Endothelial cell of umbilical vein (primary cell): Measurements from ENCODE around the gene NKAIN4. TPM values are rescaled to one million over a fixed set of nuclear protein-coding genes. Genes with fewer than 3 reads are reported as not detected.

ENCODE experiments used
- BruUV-seq: library from RNA; stranded (reverse); fragments of 400-500 nt; replicated peaks from 2 replicates; lab custom pipeline; 2021; lab: Mats Ljungman, UMichigan
- CTCF ChIA-PET: fragments of 300-600, 350-600 bp; sonication (Branson Sonifier 250); formaldehyde crosslinking; loops from one replicate; lab custom pipeline; 2021; ENCODE audit warnings: antibody characterized with exemption, inconsistent platforms; lab: Charles Lee
- POLR2A ChIA-PET: fragments of 300-600, 350-600 bp; sonication (Branson Sonifier 250); formaldehyde crosslinking; loops from one replicate; lab custom pipeline; 2021; ENCODE audit warnings: antibody characterized with exemption, inconsistent platforms; lab: Charles Lee
- DNase-seq: peaks from one replicate; pipeline ENCODE4 v3.0.0-alpha.2; 2011; ENCODE audit warnings: low read depth, low spot score
- FAIRE-seq: peaks from 2 replicates; lab custom pipeline; 2011; peaks lifted over from hg19 to GRCh38; lab: Jason Lieb, UNC
- H2AFZ ChIP-seq: 2 replicates; pipeline ENCODE4 v1.6.0; 2012; ENCODE audit warnings: low read depth, low read length, control low read depth, inconsistent platforms
- H3K27ac ChIP-seq: 2 replicates; pipeline ENCODE4 v1.5.1; 2011; ENCODE audit warnings: low read depth, mild to moderate bottlenecking, control low read depth, low read length, moderate library complexity; ENCODE audit not compliant: insufficient read depth
- H3K27me3 ChIP-seq, 2 experiments: 2 replicates each; pipeline versions ENCODE4 v1.6.0 to v1.6.1; 2011; ENCODE audit warnings: low read length in 2 of 2, mixed read lengths in 1 of 2; ENCODE audit not compliant: control insufficient read depth in 2 of 2, insufficient read depth in 2 of 2
- H3K36me3 ChIP-seq, 2 experiments: 2 replicates in 1 of 2; 3 replicates in 1 of 2; pipeline ENCODE4 v1.5.1; 2011; ENCODE audit warnings: low read length in 2 of 2, mild to moderate bottlenecking in 1 of 2, moderate library complexity in 1 of 2; ENCODE audit not compliant: control insufficient read depth in 2 of 2, insufficient read depth in 2 of 2; ENCODE audit errors: extremely low read depth in 1 of 2
- H3K4me1 ChIP-seq: 3 replicates; pipeline ENCODE4 v1.5.1; 2011; ENCODE audit warnings: mild to moderate bottlenecking, low read length; ENCODE audit not compliant: control insufficient read depth, insufficient read depth; ENCODE audit errors: extremely low read depth
- H3K4me2 ChIP-seq: 2 replicates; pipeline ENCODE4 v1.6.1; 2011; ENCODE audit warnings: low read length, control low read depth, mixed read lengths; ENCODE audit not compliant: insufficient read depth
- H3K4me3 ChIP-seq, 3 experiments: fragments of 200-600 bp in 1 of 3; sonication (generic), shearing (Covaris generic) in 1 of 3; replicated peaks in 1 of 3; 2 replicates each; pipeline ENCODE4 v1.5.1; 2011 to 2016; ENCODE audit warnings: control low read depth in 3 of 3, low read length in 3 of 3, mild to moderate bottlenecking in 2 of 3, inconsistent platforms in 1 of 3, low read depth in 1 of 3, moderate library complexity in 1 of 3; ENCODE audit not compliant: insufficient read depth in 1 of 3
- H3K79me2 ChIP-seq: 2 replicates; pipeline ENCODE4 v1.6.0; 2012; ENCODE audit warnings: low read length, inconsistent platforms; ENCODE audit not compliant: control insufficient read depth, insufficient read depth
- H3K9ac ChIP-seq: replicated peaks from 2 replicates; pipeline ENCODE3; 2011; ENCODE audit warnings: low read length, control low read depth; ENCODE audit not compliant: insufficient read depth; ENCODE audit errors: extremely low read depth
- H3K9me1 ChIP-seq: replicated peaks from 3 replicates; pipeline ENCODE4 v1.6.0; 2011; ENCODE audit warnings: mild to moderate bottlenecking, low read length; ENCODE audit not compliant: control insufficient read depth, insufficient read depth; ENCODE audit errors: extremely low read depth
- H3K9me3 ChIP-seq: replicated peaks from 2 replicates; pipeline ENCODE4 v1.5.1; 2012; ENCODE audit warnings: low read length, inconsistent platforms; ENCODE audit not compliant: control insufficient read depth, insufficient read depth
- H4K20me1 ChIP-seq: replicated peaks from 2 replicates; pipeline ENCODE3; 2011; ENCODE audit warnings: mild to moderate bottlenecking, low read length; ENCODE audit not compliant: control insufficient read depth, insufficient read depth; ENCODE audit errors: extremely low read depth
- CTCF ChIP-seq, 2 donors: IDR thresholded peaks; 1 replicate in 1 of 2; 2 replicates in 1 of 2; pipeline ENCODE4 v1.5.1; 2011; ENCODE audit warnings: low read length in 2 of 2, mild to moderate bottlenecking in 2 of 2, moderate library complexity in 2 of 2, control low read depth in 1 of 2, inconsistent platforms in 1 of 2, low read depth in 1 of 2; ENCODE audit not compliant: insufficient read depth in 1 of 2; ENCODE audit errors: extremely low read depth in 1 of 2
- EZH2 ChIP-seq: IDR thresholded peaks from 2 replicates; pipeline ENCODE4 v1.6.1; 2012; ENCODE audit warnings: borderline replicate concordance, low read depth, mild to moderate bottlenecking, moderate library complexity, low read length, inconsistent platforms; ENCODE audit not compliant: severe bottlenecking
- MAX ChIP-seq: IDR thresholded peaks from 2 replicates; pipeline ENCODE4 v1.6.1; 2011; ENCODE audit not compliant: insufficient read depth, insufficient read length
- POLR2A ChIP-seq: IDR thresholded peaks from 2 replicates; pipeline ENCODE4 v1.6.1; 2012; ENCODE audit warnings: low read depth, mild to moderate bottlenecking, control low read depth, low read length
- dilution Hi-C: fragments of 300-500 bp; cut with MboI; formaldehyde crosslinking; loops from one replicate; pipeline ENCODE4 v1.15.0; 2019; ENCODE audit warnings: low sequenced_read_pairs; ENCODE audit not compliant: extremely low pct_ligation_motif_present
- intact Hi-C: fragments of 100-400 bp; cut with micrococcal nuclease; formaldehyde crosslinking; loops from one replicate; pipeline ENCODE4 v1.10.0; 2022
- polyA plus RNA-seq, 4 experiments: library from polyadenylated mRNA; depleted of rRNA in 3 of 4; stranded (reverse) in 3 of 4; unstranded in 1 of 4; fragments of >200 nt; gene quantifications; 2 replicates each; pipeline versions ENCODE4 v1.2.1 to v1.2.3, GENCODE V29; 2011 to 2012; ENCODE audit warnings: missing spikeins in 1 of 4
- total RNA-seq: library from RNA; stranded (reverse); gene quantifications from 2 replicates; pipeline ENCODE4 v1.2.3, GENCODE V29; 2021

NKAIN4 gene
- total and polyA plus RNA-seq, 2 donors (not counting 3 experiments of a cell fraction or from before 2014, with no cell fraction given), result 0.04 TPM; not detected in 1

- Histone ChIP-seq H3K27ac (no peak overlapping the region), H3K4me2 (no peak overlapping the region), H2AFZ (no peak overlapping the region), H4K20me1 (no peaks in the 10 kb centered on the region), H3K9me1 (no peaks in the 10 kb centered on the region), H3K9ac (no peak overlapping the region), H3K79me2 (no peaks in the 10 kb centered on the region), H3K36me3 (no peaks in the 10 kb centered on the region), H3K4me3 (no peak overlapping the region), H3K4me1 (no peaks in the 10 kb centered on the region), H3K9me3 (no peaks in the 10 kb centered on the region), H3K27me3 (peaks cover 8 to 12% of the 10 kb centered on the region in 2 experiments)
- TF ChIP-seq POLR2A, result no peak
- no peak for TF ChIP-seq CTCF (IDR thresholded peaks at IDR 0.05; ENCODE audit: extremely low read depth in 1 of 2, insufficient read depth in 1 of 2, low read depth in 1 of 2, low read length in 2 of 2)
- no peak for TF ChIP-seq EZH2
- CTCF ChIA-PET, result interaction anchor here (1.5 to 7.8 kb wide), 3 partner anchors 15 to 87 kb away, joined by 4 to 45 read pairs (median 7); no protein-coding TSS in a partner anchor
- no peak for DNase-seq
- dilution Hi-C loops, result no loop called here
- intact Hi-C loops, result loop anchor here (5.0 kb wide), 1 partner anchor 72 kb away; no protein-coding TSS in a partner anchor
- POLR2A ChIA-PET, result no interaction called here
- no TSS peak for BruUV-seq
- no peak for FAIRE-seq
These were observed 40.3 kb upstream of the NKAIN4 start for GRCh38 chr20:63294536-63294900.

GRCh38 chr20:63293871-63294535, 39.7 kb upstream of the NKAIN4 start:
- Histone ChIP-seq H3K4me1 (no peaks in the 10 kb centered on the region), H3K36me3 (no peaks in the 10 kb centered on the region), H4K20me1 (no peaks in the 10 kb centered on the region), H3K27me3 (peaks cover 8 to 12% of the 10 kb centered on the region in 2 experiments), H3K9me1 (no peaks in the 10 kb centered on the region), H3K79me2 (no peaks in the 10 kb centered on the region), H3K27ac (no peak overlapping the region), H3K9me3 (no peaks in the 10 kb centered on the region), H2AFZ (no peak overlapping the region), H3K9ac (no peak overlapping the region), H3K4me2 (no peak overlapping the region), H3K4me3 (no peak overlapping the region)
- FAIRE-seq (no peak), DNase-seq (no peak)
- dilution Hi-C loops, result no loop called here
- intact Hi-C loops, result loop anchor here (5.0 kb wide), 1 partner anchor 72 kb away; no protein-coding TSS in a partner anchor
- no TSS peak for BruUV-seq
- ChIA-PET CTCF (interaction anchor here (1.5 to 7.8 kb wide), 3 partner anchors 16 to 87 kb away, joined by 4 to 45 read pairs (median 7); no protein-coding TSS in a partner anchor), POLR2A (no interaction called here)
- TF ChIP-seq MAX (no peak), CTCF (IDR thresholded peaks at IDR 0.05; ENCODE audit: extremely low read depth in 1 of 2, insufficient read depth in 1 of 2, low read depth in 1 of 2, low read length in 2 of 2) (no peak)
